Dermis lymphatic vessel endothelial cell (primary cell): Measurements from ENCODE around the gene SPZ1. TPM values are rescaled to one million over a fixed set of nuclear protein-coding genes. Genes with fewer than 3 reads are reported as not detected.

ENCODE experiments used
- total RNA-seq: library from RNA; depleted of rRNA; stranded (reverse); fragments of >200 nt; gene quantifications from 2 replicates; pipeline ENCODE4 v1.2.1, GENCODE V29; 2014

The SPZ1 gene
- total RNA-seq: not detected in 2 replicates

GRCh38 chr5:80319702-80320101 lies at the start of gene SPZ1:
SPZ1 (plus strand) TSS chr5:80320002; CDS start chr5:80320216, 214 bp downstream.

Other genes with a start within 250 kb of the SPZ1 start
- gene SERINC5, start 64.0 kb upstream of the SPZ1 start, total RNA-seq: 21.0 and 38.3 TPM in 2 replicates
- gene ZFYVE16, start 88.1 kb downstream of the SPZ1 start, total RNA-seq: 42.5 and 51.1 TPM in 2 replicates
- gene FAM151B, start 168.1 kb downstream of the SPZ1 start, total RNA-seq: 2.2 and 2.6 TPM in 2 replicates